Measurements from ENCODE around the gene FIBCD1.

Gene FIBCD1

GRCh38 chr9:130936285-130937117, 2.5 kb downstream of the FIBCD1 start:
- DNase-seq (ENCODE audit: low read depth) = no peak

- no peak for DNase-seq (ENCODE audit: low read depth)
Observed at GRCh38 chr9:130935648-130936271, 3.3 kb downstream of the FIBCD1 start.

- DNase-seq (ENCODE audit: low read depth) = no peak
Observed at GRCh38 chr9:130934702-130935647, 4.1 kb downstream of the FIBCD1 start.

GRCh38 chr9:130934246-130934645, 4.8 kb downstream of the FIBCD1 start:
- no peak for DNase-seq (ENCODE audit: low read depth)

GRCh38 chr9:130933114-130934046, 5.7 kb downstream of the FIBCD1 start:
- DNase-seq (ENCODE audit: low read depth) = no peak

GRCh38 chr9:130932255-130933079, 6.6 kb downstream of the FIBCD1 start:
- DNase-seq (ENCODE audit: low read depth) = no peak

GRCh38 chr9:130931508-130932254, 7.4 kb downstream of the FIBCD1 start:
- DNase-seq (ENCODE audit: low read depth) = no peak

GRCh38 chr9:130930804-130931349, 8.2 kb downstream of the FIBCD1 start:
- DNase-seq (ENCODE audit: low read depth) = no peak

- no peak for DNase-seq (ENCODE audit: low read depth)
Observed at GRCh38 chr9:130930132-130930803, 8.8 kb downstream of the FIBCD1 start.

GRCh38 chr9:130929571-130930038, 9.4 kb downstream of the FIBCD1 start:
- no peak for DNase-seq (ENCODE audit: low read depth)

- DNase-seq (ENCODE audit: low read depth) = no peak
Observed at GRCh38 chr9:130927995-130928900, 10.8 kb downstream of the FIBCD1 start.

- DNase-seq (ENCODE audit: low read depth) = no peak
Observed at GRCh38 chr9:130927338-130927737, 11.7 kb downstream of the FIBCD1 start.

GRCh38 chr9:130925050-130925678, 13.9 kb downstream of the FIBCD1 start:
- DNase-seq (ENCODE audit: low read depth) = no peak

GRCh38 chr9:130924448-130924788, 14.6 kb downstream of the FIBCD1 start:
- DNase-seq (ENCODE audit: low read depth) = no peak

- DNase-seq (ENCODE audit: low read depth) = no peak
Observed at GRCh38 chr9:130923611-130924447, 15.2 kb downstream of the FIBCD1 start.

- DNase-seq (ENCODE audit: low read depth) = no peak
Observed at GRCh38 chr9:130922893-130923610, 16.0 kb downstream of the FIBCD1 start.

Measured in activated T-cell treated with anti-CD3 and anti-CD28 coated beads for 1 hour (primary cell).